GM23248 (cell line): ENCODE results near the gene MAML2. TPM values are rescaled to one million over a fixed set of nuclear protein-coding genes. Genes with fewer than 3 reads are reported as not detected.

Experiments
- DNase-seq: peaks from one replicate; pipeline ENCODE4 v3.0.0-alpha.2; 2015
- H2AFZ ChIP-seq: fragments of 200-600 bp; sonication (generic); 2 replicates; pipeline ENCODE4 v1.6.1; 2016; ENCODE audit warnings: antibody characterized with exemption
- H3F3A ChIP-seq: fragments of 200-600 bp; sonication (generic); 2 replicates; pipeline ENCODE4 v1.6.1; 2016; ENCODE audit warnings: mild to moderate bottlenecking, antibody characterized with exemption, mixed run types; ENCODE audit not compliant: insufficient read depth
- H3K27ac ChIP-seq: fragments of 200-600 bp; sonication (generic); 2 replicates; pipeline ENCODE4 v1.5.1; 2016; ENCODE audit warnings: mild to moderate bottlenecking
- H3K27me3 ChIP-seq: fragments of 200-600 bp; sonication (generic); replicated peaks from 2 replicates; pipeline ENCODE4 v1.6.1; 2016; ENCODE audit warnings: mild to moderate bottlenecking; ENCODE audit not compliant: insufficient read depth
- H3K36me3 ChIP-seq: fragments of 200-600 bp; sonication (generic); 2 replicates; pipeline ENCODE4 v1.6.1; 2016; ENCODE audit warnings: low read depth, mild to moderate bottlenecking
- H3K4me1 ChIP-seq: fragments of 200-600 bp; sonication (generic); 2 replicates; pipeline ENCODE4 v1.6.1; 2016; ENCODE audit warnings: mild to moderate bottlenecking; ENCODE audit not compliant: insufficient read depth
- H3K4me2 ChIP-seq: fragments of 200-600 bp; sonication (generic); one replicate; pipeline ENCODE4 v1.6.1; 2016; ENCODE audit warnings: mild to moderate bottlenecking; ENCODE audit not compliant: unreplicated experiment
- H3K4me3 ChIP-seq: fragments of 200-600 bp; sonication (generic); 2 replicates; pipeline ENCODE4 v1.5.1; 2016; ENCODE audit warnings: mild to moderate bottlenecking
- H3K79me2 ChIP-seq: fragments of 200-600 bp; sonication (generic); 2 replicates; pipeline ENCODE4 v1.6.1; 2016; ENCODE audit warnings: mild to moderate bottlenecking; ENCODE audit not compliant: insufficient read depth
- H3K9ac ChIP-seq: fragments of 200-600 bp; sonication (generic); 2 replicates; pipeline ENCODE4 v1.6.1; 2016; ENCODE audit warnings: mild to moderate bottlenecking
- H3K9me2 ChIP-seq: fragments of 200-600 bp; sonication (generic); 2 replicates; pipeline ENCODE4 v1.6.1; 2016; ENCODE audit warnings: mixed run types, mild to moderate bottlenecking, moderate library complexity; ENCODE audit not compliant: insufficient read depth
- H3K9me3 ChIP-seq: fragments of 200-600 bp; sonication (generic); one replicate; pipeline ENCODE4 v1.6.1; 2017; ENCODE audit warnings: low read depth
- H4K20me1 ChIP-seq: fragments of 200-600 bp; sonication (generic); 2 replicates; pipeline ENCODE4 v1.6.0; 2016; ENCODE audit not compliant: insufficient read depth
- EZH2 ChIP-seq: fragments of 200-600 bp; sonication (generic); IDR thresholded peaks from 2 replicates; pipeline ENCODE4 v1.6.1; 2018; ENCODE audit warnings: antibody characterized with exemption, mild to moderate bottlenecking; ENCODE audit not compliant: insufficient read depth, poor library complexity, severe bottlenecking
- EZH2phosphoT487 ChIP-seq: fragments of 200-600 bp; sonication (generic); IDR thresholded peaks from 2 replicates; pipeline ENCODE4 v1.6.1; 2018; ENCODE audit warnings: antibody characterized with exemption, moderate library complexity, mild to moderate bottlenecking, low read depth; ENCODE audit not compliant: insufficient read depth
- WGBS, 2 experiments: methylation state at CpG; one replicate each; pipeline ENCODE4 v1.1.6; 2015 to 2017; ENCODE audit warnings: low lambda C conversion rate in 2 of 2, low coverage in 1 of 2; ENCODE audit errors: missing lambda C conversion rate in 2 of 2; 5-methylcytosine and 5-hydroxymethylcytosine counted together
- in situ Hi-C: fragments of 300-500 bp; cut with MboI; formaldehyde crosslinking; loops from 2 replicates; pipeline ENCODE4 v1.15.0; 2020
- polyA plus RNA-seq: library from polyadenylated mRNA; unstranded; fragments of >200 nt; fragmentation: Nextera tagmentation; extraction: Ambion mirVana; gene quantifications from 2 replicates; pipeline ENCODE4 v1.2.1, GENCODE V29; 2016
- total RNA-seq: library from RNA; depleted of rRNA; stranded (reverse); fragments of >200 nt; shearing (Covaris generic); gene quantifications from 2 replicates; pipeline ENCODE4 v1.2.3, GENCODE V29; 2014

MAML2 gene
- total and polyA plus RNA-seq, 2 experiments from 2014 or later, result 7.4 to 23.7 TPM

GRCh38 chr11:95985174-95985808 is 357.7 kb downstream of the MAML2 start:
- TF ChIP-seq EZH2phosphoT487 (no peak), EZH2 (no peak)
- 97 to 100% methylated on average over 1 of the region's 1 CpG for WGBS, 2 experiments
- Histone ChIP-seq H2AFZ (no peak overlapping the region), H3K9ac (no peak overlapping the region), H3K4me3 (no peak overlapping the region), H3K27me3 (no peaks in the 10 kb centered on the region), H3K4me1 (peaks cover 12% of the 10 kb centered on the region), H3K27ac (peak overlapping the region; percentile 37), H3K79me2 (no peaks in the 10 kb centered on the region; the same call in 1 of the 2 replicates), H3K9me2 (no peaks in the 10 kb centered on the region), H3K36me3 (peaks cover 21% of the 10 kb centered on the region), H3K9me3 (no peaks in the 10 kb centered on the region), H4K20me1 (no peaks in the 10 kb centered on the region), H3F3A (no peaks in the 10 kb centered on the region), H3K4me2 (no peak overlapping the region)
- peak; percentile 66 for DNase-seq
- in situ Hi-C loops, result no loop called here

GRCh38 chr11:95984072-95984471 is 358.9 kb downstream of the MAML2 start:
- Histone ChIP-seq H3K4me2 (no peak overlapping the region), H2AFZ (no peak overlapping the region), H3K27me3 (no peaks in the 10 kb centered on the region), H4K20me1 (no peaks in the 10 kb centered on the region), H3K9me3 (no peaks in the 10 kb centered on the region), H3K4me1 (peaks cover 11% of the 10 kb centered on the region), H3K9ac (no peak overlapping the region), H3K36me3 (peaks cover 25% of the 10 kb centered on the region), H3K79me2 (no peaks in the 10 kb centered on the region; the same call in 1 of the 2 replicates), H3F3A (no peaks in the 10 kb centered on the region), H3K4me3 (no peak overlapping the region), H3K27ac (no peak overlapping the region), H3K9me2 (no peaks in the 10 kb centered on the region)
- in situ Hi-C loops, result no loop called here
- no peak for DNase-seq
- TF ChIP-seq EZH2 (no peak), EZH2phosphoT487 (no peak)
- 96 to 100% methylated on average over 2 of the region's 2 CpGs for WGBS, 2 experiments

DNA sequence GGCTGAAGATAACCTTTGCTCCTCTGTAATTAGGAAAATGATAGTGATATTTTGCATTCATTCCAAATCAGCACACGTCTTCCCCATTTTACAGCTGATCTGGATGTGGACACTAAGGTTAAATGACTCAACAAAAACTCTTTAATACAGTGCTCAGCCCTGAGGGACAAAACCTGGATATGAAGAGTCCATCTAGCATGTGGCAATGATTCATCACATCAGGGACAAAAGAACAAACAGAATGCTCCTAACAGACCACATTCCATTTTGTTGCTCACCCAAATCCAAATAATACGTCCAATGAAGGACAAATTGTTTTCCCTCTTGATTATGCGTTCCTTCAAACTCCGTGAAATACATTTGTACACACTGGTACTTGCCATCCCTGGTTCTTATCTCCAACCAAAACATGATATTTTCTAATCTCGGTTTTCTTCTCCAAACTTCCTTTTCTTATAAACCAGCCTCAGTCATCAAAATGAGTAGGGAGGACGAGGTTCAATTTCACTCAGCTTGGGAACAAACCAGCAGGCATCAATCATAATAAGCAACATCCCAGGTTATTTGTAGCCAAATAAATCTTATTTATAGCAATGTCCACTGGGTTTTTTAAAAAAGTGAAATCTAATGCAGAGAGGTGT is 365.3 kb downstream of the MAML2 start:
- H3K27ac ChIP-seq, result no peak overlapping the region
- 87 to 93% methylated on average over 6 of the region's 6 CpGs for WGBS, 2 experiments
- H3K27me3 ChIP-seq, result no peaks in the 10 kb centered on the region
- H3K9ac ChIP-seq, result no peak overlapping the region
- peaks cover 7% of the 10 kb centered on the region; the same call in 1 of the 2 replicates for H3F3A ChIP-seq
- no peaks in the 10 kb centered on the region for H3K9me3 ChIP-seq
- in situ Hi-C loops, result no loop called here
- no peaks in the 10 kb centered on the region for H4K20me1 ChIP-seq
- no peak overlapping the region for H2AFZ ChIP-seq
- H3K9me2 ChIP-seq, result no peaks in the 10 kb centered on the region
- DNase-seq, result peak; percentile 5
- H3K4me1 ChIP-seq, result no peaks in the 10 kb centered on the region
- no peak overlapping the region for H3K4me2 ChIP-seq
- no peak overlapping the region for H3K4me3 ChIP-seq
- H3K36me3 ChIP-seq, result peaks cover 23% of the 10 kb centered on the region
- TF ChIP-seq EZH2phosphoT487 (no peak), EZH2 (no peak)
- H3K79me2 ChIP-seq, result no peaks in the 10 kb centered on the region

- no peaks in the 10 kb centered on the region for H3K79me2 ChIP-seq
- H3F3A ChIP-seq, result peaks cover 13% of the 10 kb centered on the region; the same call in 1 of the 2 replicates
- H3K9me2 ChIP-seq, result no peaks in the 10 kb centered on the region
- no peak for DNase-seq
- no peaks in the 10 kb centered on the region for H3K9me3 ChIP-seq
- peaks cover 23% of the 10 kb centered on the region for H3K36me3 ChIP-seq
- no peak overlapping the region for H3K27ac ChIP-seq
- H3K4me2 ChIP-seq, result no peak overlapping the region
- no peak overlapping the region for H3K9ac ChIP-seq
- no peaks in the 10 kb centered on the region for H3K27me3 ChIP-seq
- TF ChIP-seq EZH2, result no peak
- TF ChIP-seq EZH2phosphoT487, result no peak
- no peaks in the 10 kb centered on the region for H4K20me1 ChIP-seq
- no peaks in the 10 kb centered on the region for H3K4me1 ChIP-seq
- no peak overlapping the region for H3K4me3 ChIP-seq
- WGBS, 2 experiments, result 98% methylated on average over 2 of the region's 2 CpGs
- H2AFZ ChIP-seq, result no peak overlapping the region
- in situ Hi-C loops, result no loop called here
Observed at GRCh38 chr11:95976550-95976949, 366.4 kb downstream of the MAML2 start.
